Peyer's patch (tissue), 4 donors: ENCODE measurements around the gene ZNF710. TPM values are rescaled to one million over a fixed set of nuclear protein-coding genes. Genes with fewer than 3 reads are reported as not detected.
A peak's percentile ranks its signal among the peaks of the same experiment; 100 is the strongest.

ENCODE experiments used
- DNase-seq, 3 donors: peaks; one replicate each; pipeline ENCODE4 v3.0.0-alpha.2; 2017 to 2019
- H3K27ac ChIP-seq, 4 donors: fragments of 200-600 bp; sonication (generic); one replicate each; pipeline ENCODE4 v1.5.1; 2016 to 2019
- H3K27me3 ChIP-seq, 2 donors: fragments of 200-600 bp; sonication (generic); one replicate each; pipeline ENCODE4 v1.5.1; 2019
- H3K36me3 ChIP-seq, 3 donors: fragments of 200-600 bp; sonication (generic); one replicate each; pipeline ENCODE4 v1.5.1; 2016 to 2019
- H3K4me1 ChIP-seq, 4 donors: fragments of 200-600 bp; sonication (generic); one replicate each; pipeline ENCODE4 v1.5.1; 2016 to 2019
- H3K4me3 ChIP-seq, 4 donors: fragments of 200-600 bp; sonication (generic); 1 replicate in 3 of 4; 2 replicates in 1 of 4; pipeline ENCODE4 v1.5.1; 2016 to 2019; ENCODE audit warnings: mild to moderate bottlenecking in 1 of 4
- H3K9me3 ChIP-seq, 4 donors: fragments of 200-600 bp; sonication (generic); one replicate each; pipeline ENCODE4 v1.5.1; 2016 to 2019; ENCODE audit warnings: mild to moderate bottlenecking in 1 of 4
- POLR2A ChIP-seq, 2 donors: fragments of 450-650 bp; IDR thresholded peaks; one replicate each; pipeline ENCODE4 v1.5.1; 2017; ENCODE audit warnings: antibody characterized with exemption in 2 of 2, mild to moderate bottlenecking in 2 of 2, moderate library complexity in 2 of 2
- total RNA-seq, 4 donors: library from RNA; depleted of rRNA; stranded (reverse); fragments of >200 nt; gene quantifications; one replicate each; pipeline ENCODE4 v1.1.0, GENCODE V29; 2016
- TF ChIP-seq, protein P1 (sequence below), 6 experiments: fragments of 450-650 bp in 4 of 6; fragments of 200-600 bp in 2 of 6; sonication (generic) in 1 of 6; IDR thresholded peaks; one replicate each; pipeline ENCODE4 v1.5.1; 2017 to 2019; ENCODE audit warnings: antibody characterized with exemption in 6 of 6, mild to moderate bottlenecking in 3 of 6, moderate library complexity in 1 of 6

The ZNF710 gene
- total RNA-seq, 4 donors from 2014 or later, result 19.8 to 31.3 (median 23.2) TPM

- H3K9me3 ChIP-seq, result no peaks in the 10 kb centered on the region
- TF ChIP-seq, protein P1, sequence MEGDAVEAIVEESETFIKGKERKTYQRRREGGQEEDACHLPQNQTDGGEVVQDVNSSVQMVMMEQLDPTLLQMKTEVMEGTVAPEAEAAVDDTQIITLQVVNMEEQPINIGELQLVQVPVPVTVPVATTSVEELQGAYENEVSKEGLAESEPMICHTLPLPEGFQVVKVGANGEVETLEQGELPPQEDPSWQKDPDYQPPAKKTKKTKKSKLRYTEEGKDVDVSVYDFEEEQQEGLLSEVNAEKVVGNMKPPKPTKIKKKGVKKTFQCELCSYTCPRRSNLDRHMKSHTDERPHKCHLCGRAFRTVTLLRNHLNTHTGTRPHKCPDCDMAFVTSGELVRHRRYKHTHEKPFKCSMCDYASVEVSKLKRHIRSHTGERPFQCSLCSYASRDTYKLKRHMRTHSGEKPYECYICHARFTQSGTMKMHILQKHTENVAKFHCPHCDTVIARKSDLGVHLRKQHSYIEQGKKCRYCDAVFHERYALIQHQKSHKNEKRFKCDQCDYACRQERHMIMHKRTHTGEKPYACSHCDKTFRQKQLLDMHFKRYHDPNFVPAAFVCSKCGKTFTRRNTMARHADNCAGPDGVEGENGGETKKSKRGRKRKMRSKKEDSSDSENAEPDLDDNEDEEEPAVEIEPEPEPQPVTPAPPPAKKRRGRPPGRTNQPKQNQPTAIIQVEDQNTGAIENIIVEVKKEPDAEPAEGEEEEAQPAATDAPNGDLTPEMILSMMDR (IDR thresholded peaks at IDR 0.05), result no peak
- no peak for TF ChIP-seq POLR2A (IDR thresholded peaks at IDR 0.05)
- peaks cover 0 to 46% (median 0%) of the 10 kb centered on the region in 3 donors for H3K36me3 ChIP-seq
- no peak for DNase-seq
- H3K27me3 ChIP-seq, result no peaks in the 10 kb centered on the region
- no peak overlapping the region for H3K27ac ChIP-seq
- peaks cover 0 to 17% (median 2%) of the 10 kb centered on the region in 4 donors for H3K4me1 ChIP-seq
- H3K4me3 ChIP-seq, result no peak overlapping the region
Observed at GRCh38 chr15:90090226-90090848, 89.2 kb downstream of the ZNF710 start.

- no peak for TF ChIP-seq POLR2A (IDR thresholded peaks at IDR 0.05)
- TF ChIP-seq, protein P1 (IDR thresholded peaks at IDR 0.05), result no peak
- Histone ChIP-seq H3K27ac (no peak overlapping the region), H3K9me3 (no peaks in the 10 kb centered on the region), H3K27me3 (no peaks in the 10 kb centered on the region), H3K36me3 (peaks cover 0 to 38% (median 0%) of the 10 kb centered on the region in 3 donors), H3K4me3 (no peak overlapping the region), H3K4me1 (peaks cover 0 to 25% (median 5%) of the 10 kb centered on the region in 4 donors)
- no peak for DNase-seq
Observed at GRCh38 chr15:90091156-90091931, 90.2 kb downstream of the ZNF710 start.

DNA sequence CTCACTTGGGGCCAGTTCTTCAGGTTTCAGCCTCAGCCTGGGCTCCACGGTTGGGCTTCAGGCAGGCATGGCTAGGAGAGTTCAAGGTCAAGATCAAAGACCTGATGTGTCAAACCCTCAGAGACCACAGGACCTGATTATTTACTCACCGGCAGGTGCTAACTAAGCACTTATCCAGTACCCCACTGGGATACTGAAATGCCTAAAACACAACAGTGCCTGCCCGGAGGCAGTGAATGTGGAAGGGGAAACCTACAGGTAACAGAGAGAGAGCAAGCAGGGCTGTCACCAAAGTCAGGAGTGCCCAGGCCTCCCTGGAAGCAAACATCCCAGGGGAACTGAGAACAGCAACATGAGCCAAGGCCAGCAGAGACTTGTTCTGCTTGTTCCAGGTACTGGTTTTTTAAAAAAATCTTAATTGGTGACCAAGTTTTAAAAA lies 94.4 kb downstream of the ZNF710 start:
- Histone ChIP-seq H3K36me3 (peaks cover 0 to 9% (median 0%) of the 10 kb centered on the region in 3 donors), H3K27me3 (no peaks in the 10 kb centered on the region), H3K4me1 (peaks cover 6 to 59% (median 12%) of the 10 kb centered on the region in 4 donors), H3K4me3 (no peak overlapping the region), H3K9me3 (no peaks in the 10 kb centered on the region), H3K27ac (peak overlapping the region in 3 of 4 donors; percentile 23 to 97 (median 55))
- TF ChIP-seq, protein P1 (IDR thresholded peaks at IDR 0.05), result no peak
- no peak for TF ChIP-seq POLR2A (IDR thresholded peaks at IDR 0.05)
- no peak for DNase-seq

DNA sequence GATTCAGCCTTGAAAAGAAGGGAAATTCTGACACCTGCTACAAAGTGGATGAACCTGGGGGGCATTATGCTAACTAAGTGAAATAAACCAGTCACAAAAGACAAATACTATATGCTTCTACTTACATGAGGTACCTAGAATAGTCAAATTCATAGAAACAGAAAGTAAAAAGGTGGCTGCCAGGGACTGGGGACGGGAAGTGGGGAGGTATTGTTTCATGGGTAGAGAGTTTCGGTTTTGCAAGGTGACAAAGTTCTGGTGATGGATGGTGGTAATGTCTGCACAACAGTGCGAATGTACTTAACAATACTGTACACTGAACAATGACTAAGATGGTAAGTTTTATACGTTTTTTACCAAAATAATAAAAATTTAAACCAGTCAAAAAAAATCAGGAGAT lies 96.4 kb downstream of the ZNF710 start:
- Histone ChIP-seq H3K9me3 (no peaks in the 10 kb centered on the region), H3K27ac (peak overlapping the region; percentile 66 to 98 (median 95)), H3K27me3 (no peaks in the 10 kb centered on the region), H3K4me3 (peak overlapping the region in 1 of 4 donors; percentile 3), H3K4me1 (peaks cover 11 to 69% (median 12%) of the 10 kb centered on the region in 4 donors), H3K36me3 (no peaks in the 10 kb centered on the region)
- peak in 2 of 3 donors; percentile 69 to 77 for DNase-seq
- TF ChIP-seq, protein P1 (IDR thresholded peaks at IDR 0.05), result no peak
- no peak for TF ChIP-seq POLR2A (IDR thresholded peaks at IDR 0.05)

- Histone ChIP-seq H3K27ac (peak overlapping the region; percentile 66 to 98 (median 95)), H3K4me1 (peaks cover 9 to 68% (median 12%) of the 10 kb centered on the region in 4 donors), H3K4me3 (peak overlapping the region in 2 of 4 donors; percentile 18 to 27), H3K36me3 (no peaks in the 10 kb centered on the region), H3K9me3 (no peaks in the 10 kb centered on the region), H3K27me3 (no peaks in the 10 kb centered on the region)
- no peak for TF ChIP-seq POLR2A (IDR thresholded peaks at IDR 0.05)
- TF ChIP-seq, protein P1 (IDR thresholded peaks at IDR 0.05), result no peak
- DNase-seq, result peak in 2 of 3 donors; percentile 63 to 66
Observed at GRCh38 chr15:90099072-90099867, 98.1 kb downstream of the ZNF710 start.
